ENCODE measurements around the gene AGPAT2.

AGPAT2 gene

GRCh38 chr9:136686794-136687711, at the start of gene AGPAT2:
Gene AGPAT2 (minus strand): TSS chr9:136687457. CDS start chr9:136687357, 100 bp downstream.
- peak within 1 kb of the TSS; percentile 62 for H3K4me3 Mint-ChIP-seq
- H3K4me1 Mint-ChIP-seq: no peaks in the 10 kb centered on the region
- H3K27me3 Mint-ChIP-seq: no peaks in the 10 kb centered on the region
- no peak within 1 kb of the TSS for H3K27ac Mint-ChIP-seq
- no peaks in the 10 kb centered on the region for H3K36me3 Mint-ChIP-seq
- no peaks in the 10 kb centered on the region for H3K9me3 Mint-ChIP-seq

- Mint-ChIP-seq H3K9me3 (no peaks in the 10 kb centered on the region), H3K27ac (no peak overlapping the region), H3K4me1 (peaks cover 9% of the 10 kb centered on the region), H3K36me3 (no peaks in the 10 kb centered on the region), H3K27me3 (no peaks in the 10 kb centered on the region), H3K4me3 (no peak overlapping the region)
Measured at GRCh38 chr9:136735812-136736480, 48.7 kb upstream of the AGPAT2 start.

- H3K4me1 Mint-ChIP-seq: peaks cover 7% of the 10 kb centered on the region
- no peaks in the 10 kb centered on the region for H3K27me3 Mint-ChIP-seq
- H3K36me3 Mint-ChIP-seq: no peaks in the 10 kb centered on the region
- no peak overlapping the region for H3K27ac Mint-ChIP-seq
- H3K9me3 Mint-ChIP-seq: no peaks in the 10 kb centered on the region
- no peak overlapping the region for H3K4me3 Mint-ChIP-seq
Measured at GRCh38 chr9:136734837-136735496, 47.7 kb upstream of the AGPAT2 start.

GRCh38 chr9:136733611-136734010, 46.4 kb upstream of the AGPAT2 start:
- Mint-ChIP-seq H3K27ac (no peak overlapping the region), H3K9me3 (no peaks in the 10 kb centered on the region), H3K27me3 (no peaks in the 10 kb centered on the region), H3K4me1 (peaks cover 7% of the 10 kb centered on the region), H3K4me3 (no peak overlapping the region), H3K36me3 (no peaks in the 10 kb centered on the region)

GRCh38 chr9:136732444-136733178, 45.4 kb upstream of the AGPAT2 start:
- Mint-ChIP-seq H3K9me3 (no peaks in the 10 kb centered on the region), H3K4me3 (no peak overlapping the region), H3K4me1 (peaks cover 7% of the 10 kb centered on the region), H3K27me3 (no peaks in the 10 kb centered on the region), H3K36me3 (no peaks in the 10 kb centered on the region), H3K27ac (no peak overlapping the region)

- H3K4me1 Mint-ChIP-seq: peaks cover 18% of the 10 kb centered on the region
- peak overlapping the region; percentile 64 for H3K4me3 Mint-ChIP-seq
- H3K9me3 Mint-ChIP-seq: no peaks in the 10 kb centered on the region
- H3K27me3 Mint-ChIP-seq: no peaks in the 10 kb centered on the region
- peaks cover 7% of the 10 kb centered on the region for H3K36me3 Mint-ChIP-seq
- no peak overlapping the region for H3K27ac Mint-ChIP-seq
Measured at GRCh38 chr9:136729926-136730325, 42.7 kb upstream of the AGPAT2 start.

GRCh38 chr9:136729144-136729543, 41.9 kb upstream of the AGPAT2 start:
- H3K4me3 Mint-ChIP-seq: peak overlapping the region; percentile 64
- no peaks in the 10 kb centered on the region for H3K27me3 Mint-ChIP-seq
- H3K9me3 Mint-ChIP-seq: no peaks in the 10 kb centered on the region
- H3K27ac Mint-ChIP-seq: peak overlapping the region; percentile 51
- peaks cover 24% of the 10 kb centered on the region for H3K4me1 Mint-ChIP-seq
- peaks cover 9% of the 10 kb centered on the region for H3K36me3 Mint-ChIP-seq

- no peak overlapping the region for H3K27ac Mint-ChIP-seq
- H3K36me3 Mint-ChIP-seq: peaks cover 12% of the 10 kb centered on the region
- peaks cover 27% of the 10 kb centered on the region for H3K4me1 Mint-ChIP-seq
Measured at GRCh38 chr9:136728548-136729123, 41.4 kb upstream of the AGPAT2 start.

GRCh38 chr9:136728080-136728547, 40.9 kb upstream of the AGPAT2 start:
- peaks cover 12% of the 10 kb centered on the region for H3K36me3 Mint-ChIP-seq
- no peaks in the 10 kb centered on the region for H3K9me3 Mint-ChIP-seq
- H3K27me3 Mint-ChIP-seq: no peaks in the 10 kb centered on the region
- peaks cover 27% of the 10 kb centered on the region for H3K4me1 Mint-ChIP-seq
- H3K4me3 Mint-ChIP-seq: peak overlapping the region; percentile 49
- no peak overlapping the region for H3K27ac Mint-ChIP-seq

More at GRCh38 chr9:136728548-136729123, 41.4 kb upstream of the AGPAT2 start:
- no peaks in the 10 kb centered on the region for H3K9me3 Mint-ChIP-seq
- no peaks in the 10 kb centered on the region for H3K27me3 Mint-ChIP-seq
- H3K4me3 Mint-ChIP-seq: peak overlapping the region; percentile 60

- H3K27me3 Mint-ChIP-seq: no peaks in the 10 kb centered on the region
- H3K9me3 Mint-ChIP-seq: no peaks in the 10 kb centered on the region
- peaks cover 20% of the 10 kb centered on the region for H3K4me1 Mint-ChIP-seq
- peaks cover 12% of the 10 kb centered on the region for H3K36me3 Mint-ChIP-seq
- H3K27ac Mint-ChIP-seq: peak overlapping the region; percentile 100
- H3K4me3 Mint-ChIP-seq: peak overlapping the region; percentile 100
Measured at GRCh38 chr9:136726631-136727191, 39.5 kb upstream of the AGPAT2 start.

- Mint-ChIP-seq H3K9me3 (no peaks in the 10 kb centered on the region), H3K36me3 (peaks cover 12% of the 10 kb centered on the region), H3K27me3 (no peaks in the 10 kb centered on the region), H3K4me1 (peaks cover 20% of the 10 kb centered on the region), H3K27ac (peak overlapping the region; percentile 100), H3K4me3 (peak overlapping the region; percentile 100)
Measured at GRCh38 chr9:136726118-136726517, 38.9 kb upstream of the AGPAT2 start.

GRCh38 chr9:136725612-136726011, 38.4 kb upstream of the AGPAT2 start:
- H3K27ac Mint-ChIP-seq: peak overlapping the region; percentile 70
- H3K4me1 Mint-ChIP-seq: peaks cover 20% of the 10 kb centered on the region
- H3K36me3 Mint-ChIP-seq: peaks cover 12% of the 10 kb centered on the region
- no peaks in the 10 kb centered on the region for H3K27me3 Mint-ChIP-seq
- peak overlapping the region; percentile 100 for H3K4me3 Mint-ChIP-seq
- H3K9me3 Mint-ChIP-seq: no peaks in the 10 kb centered on the region

- Mint-ChIP-seq H3K9me3 (no peaks in the 10 kb centered on the region), H3K4me3 (peak overlapping the region; percentile 36), H3K27me3 (no peaks in the 10 kb centered on the region), H3K36me3 (peaks cover 12% of the 10 kb centered on the region), H3K4me1 (peaks cover 20% of the 10 kb centered on the region), H3K27ac (no peak overlapping the region)
Measured at GRCh38 chr9:136724772-136725171, 37.5 kb upstream of the AGPAT2 start.

GRCh38 chr9:136723989-136724388, 36.7 kb upstream of the AGPAT2 start:
- peaks cover 20% of the 10 kb centered on the region for H3K4me1 Mint-ChIP-seq
- no peak overlapping the region for H3K4me3 Mint-ChIP-seq
- H3K27me3 Mint-ChIP-seq: no peaks in the 10 kb centered on the region
- peak overlapping the region; percentile 81 for H3K27ac Mint-ChIP-seq
- H3K36me3 Mint-ChIP-seq: peaks cover 12% of the 10 kb centered on the region
- no peaks in the 10 kb centered on the region for H3K9me3 Mint-ChIP-seq

Measured in activated naive CD4-positive, alpha-beta T cell treated with anti-CD3 and anti-CD28 coated beads, Interleukin-2, amount 50 U/mL, for 24 hours (primary cell).